GM18505 (cell line): ENCODE results near the gene FAM13A.

Experiments
- ATAC-seq: cut with Tn5 transposase; IDR thresholded peaks from one replicate; pipeline ENCODE4 v1.9.1; 2021; ENCODE audit not compliant: unreplicated experiment
- POLR2A ChIP-seq: IDR thresholded peaks from 4 replicates; pipeline ENCODE4 v1.6.1; 2011; ENCODE audit warnings: borderline replicate concordance; ENCODE audit not compliant: insufficient read depth, insufficient read length; ENCODE audit errors: extremely low read depth

The FAM13A gene

GRCh38 chr4:88819818-88820697, 236.9 kb downstream of the FAM13A start:
- no peak for ATAC-seq
- TF ChIP-seq POLR2A: no peak

- TF ChIP-seq POLR2A: no peak
- no peak for ATAC-seq
Measured at GRCh38 chr4:88818631-88819470, 238.1 kb downstream of the FAM13A start.

- ATAC-seq: no peak
- TF ChIP-seq POLR2A: no peak
Measured at GRCh38 chr4:88817740-88818139, 239.2 kb downstream of the FAM13A start.

- no peak for TF ChIP-seq POLR2A
- no peak for ATAC-seq
Measured at GRCh38 chr4:88816360-88816759, 240.6 kb downstream of the FAM13A start.

- TF ChIP-seq POLR2A: no peak
- ATAC-seq: no peak
Measured at GRCh38 chr4:88814043-88814617, 242.9 kb downstream of the FAM13A start.

- no peak for ATAC-seq
- TF ChIP-seq POLR2A: no peak
Measured at GRCh38 chr4:88813013-88813412, 244.0 kb downstream of the FAM13A start.

- TF ChIP-seq POLR2A: no peak
- ATAC-seq: no peak
Measured at GRCh38 chr4:88812420-88812819, 244.6 kb downstream of the FAM13A start.

GRCh38 chr4:88811904-88812303, 245.1 kb downstream of the FAM13A start:
- TF ChIP-seq POLR2A: no peak
- ATAC-seq: no peak

- no peak for ATAC-seq
- no peak for TF ChIP-seq POLR2A
Measured at GRCh38 chr4:88810325-88810724, 246.7 kb downstream of the FAM13A start.

- ATAC-seq: no peak
- TF ChIP-seq POLR2A: no peak
Measured at GRCh38 chr4:88809576-88810219, 247.3 kb downstream of the FAM13A start.

GRCh38 chr4:88809101-88809500, 247.9 kb downstream of the FAM13A start:
- TF ChIP-seq POLR2A: no peak

GRCh38 chr4:88807499-88807898, 249.5 kb downstream of the FAM13A start:
- TF ChIP-seq POLR2A: no peak

More at GRCh38 chr4:88809101-88809500, 247.9 kb downstream of the FAM13A start:
- no peak for ATAC-seq

GRCh38 chr4:88804234-88804633, 252.8 kb downstream of the FAM13A start:
- no peak for TF ChIP-seq POLR2A

More at GRCh38 chr4:88807499-88807898, 249.5 kb downstream of the FAM13A start:
- no peak for ATAC-seq

More at GRCh38 chr4:88804234-88804633, 252.8 kb downstream of the FAM13A start:
- no peak for ATAC-seq
